HepG2 (cell line): ENCODE measurements around the gene TPRN. TPM values are rescaled to one million over a fixed set of nuclear protein-coding genes. Genes with fewer than 3 reads are reported as not detected.

Experiments
- FUBP1 ChIP-seq: sonication (generic); formaldehyde crosslinking; IDR thresholded peaks from 2 replicates; pipeline ENCODE4 v1.5.1; 2020; ENCODE audit warnings: missing genetic modification reagents, mild to moderate bottlenecking, borderline replicate concordance
- GPBP1L1 ChIP-seq: sonication (generic); formaldehyde crosslinking; IDR thresholded peaks from 2 replicates; pipeline ENCODE4 v1.5.0; 2020; ENCODE audit warnings: mild to moderate bottlenecking, missing genetic modification reagents
- HNF4A ChIP-seq: sonication (generic); formaldehyde crosslinking; IDR thresholded peaks from 2 replicates; pipeline ENCODE4 v1.4.0; 2020; ENCODE audit warnings: missing genetic modification reagents
- KLF13 ChIP-seq: sonication (generic); formaldehyde crosslinking; IDR thresholded peaks from 2 replicates; pipeline ENCODE4 v1.4.0; 2020; ENCODE audit warnings: mild to moderate bottlenecking, missing genetic modification reagents
- KMT2A ChIP-seq: sonication (generic); formaldehyde crosslinking; IDR thresholded peaks from 2 replicates; pipeline ENCODE4 v1.4.0; 2020; ENCODE audit warnings: missing genetic modification reagents
- RBAK ChIP-seq: sonication (generic); formaldehyde crosslinking; IDR thresholded peaks from 2 replicates; pipeline ENCODE4 v1.5.1; 2020; ENCODE audit warnings: mild to moderate bottlenecking, missing genetic modification reagents
- SATB2 ChIP-seq: sonication (generic); formaldehyde crosslinking; IDR thresholded peaks from 2 replicates; pipeline ENCODE4 v1.5.0; 2020; ENCODE audit warnings: missing genetic modification reagents
- ZFP36L1 ChIP-seq: sonication (generic); formaldehyde crosslinking; IDR thresholded peaks from 2 replicates; pipeline ENCODE4 v1.8.0; 2022; ENCODE audit warnings: mild to moderate bottlenecking, missing genetic modification reagents, moderate library complexity
- ZFP82 ChIP-seq: sonication (generic); formaldehyde crosslinking; IDR thresholded peaks from 2 replicates; pipeline ENCODE4 v1.5.1; 2020; ENCODE audit warnings: mild to moderate bottlenecking, missing genetic modification reagents, borderline replicate concordance
- ZFP91 ChIP-seq: sonication (generic); formaldehyde crosslinking; IDR thresholded peaks from 2 replicates; pipeline ENCODE4 v1.9.0; 2022; ENCODE audit warnings: missing genetic modification reagents, mild to moderate bottlenecking, borderline replicate concordance
- ZNF10 ChIP-seq: sonication (generic); formaldehyde crosslinking; IDR thresholded peaks from 2 replicates; pipeline ENCODE4 v1.4.0; 2020; ENCODE audit warnings: mild to moderate bottlenecking, low read depth, missing genetic modification reagents, borderline replicate concordance
- ZNF180 ChIP-seq: sonication (generic); formaldehyde crosslinking; IDR thresholded peaks from 2 replicates; pipeline ENCODE4 v1.4.0; 2020; ENCODE audit warnings: low read depth, missing genetic modification reagents, borderline replicate concordance
- ZNF276 ChIP-seq: sonication (generic); formaldehyde crosslinking; IDR thresholded peaks from 2 replicates; pipeline ENCODE4 v1.4.0; 2020; ENCODE audit warnings: mild to moderate bottlenecking, low read depth, missing genetic modification reagents
- polyA plus RNA-seq, 8 experiments: library from polyadenylated mRNA; depleted of rRNA in 3 of 8; stranded (reverse) in 7 of 8; unstranded in 1 of 8; fragments of >200 nt; fragmentation: Illumina TruSeq in 4 of 8; extraction: Trizol in 4 of 8; gene quantifications; 2 replicates each; pipeline versions ENCODE4 v1.2.1 to v1.2.3, GENCODE V29; 2011 to 2016; ENCODE audit warnings: low read depth in 4 of 8, missing spikeins in 1 of 8, mixed read lengths in 1 of 8; ENCODE audit not compliant: insufficient read depth in 1 of 8
- total RNA-seq, 5 experiments: library from RNA; depleted of rRNA; stranded (reverse); fragments of >200 nt; fragmentation: Illumina TruSeq; extraction: Trizol; gene quantifications; 2 replicates each; pipeline ENCODE4 v1.2.3, GENCODE V29; 2016; ENCODE audit warnings: low read depth in 1 of 5
- TF ChIP-seq, protein P1 (sequence below): IDR thresholded peaks from 2 replicates; pipeline ENCODE4 v1.6.1; 2016; ENCODE audit warnings: mild to moderate bottlenecking, missing biosample characterization, missing genetic modification reagents
- TF ChIP-seq, protein P2 (sequence below): sonication (generic); formaldehyde crosslinking; IDR thresholded peaks from 2 replicates; pipeline ENCODE4 v1.8.0; 2022; ENCODE audit warnings: mild to moderate bottlenecking, missing genetic modification reagents; ENCODE audit not compliant: insufficient replicate concordance
- TF ChIP-seq, protein P3 (sequence below): sonication (generic); formaldehyde crosslinking; IDR thresholded peaks from 2 replicates; pipeline ENCODE4 v1.4.0; 2020; ENCODE audit warnings: mild to moderate bottlenecking, missing genetic modification reagents

TPRN gene
- total and polyA plus RNA-seq, 2 of the 13 experiments (the other 11 are each of a cell fraction or from before 2014, with no cell fraction given) = 10.1 to 19.2 TPM

DNA sequence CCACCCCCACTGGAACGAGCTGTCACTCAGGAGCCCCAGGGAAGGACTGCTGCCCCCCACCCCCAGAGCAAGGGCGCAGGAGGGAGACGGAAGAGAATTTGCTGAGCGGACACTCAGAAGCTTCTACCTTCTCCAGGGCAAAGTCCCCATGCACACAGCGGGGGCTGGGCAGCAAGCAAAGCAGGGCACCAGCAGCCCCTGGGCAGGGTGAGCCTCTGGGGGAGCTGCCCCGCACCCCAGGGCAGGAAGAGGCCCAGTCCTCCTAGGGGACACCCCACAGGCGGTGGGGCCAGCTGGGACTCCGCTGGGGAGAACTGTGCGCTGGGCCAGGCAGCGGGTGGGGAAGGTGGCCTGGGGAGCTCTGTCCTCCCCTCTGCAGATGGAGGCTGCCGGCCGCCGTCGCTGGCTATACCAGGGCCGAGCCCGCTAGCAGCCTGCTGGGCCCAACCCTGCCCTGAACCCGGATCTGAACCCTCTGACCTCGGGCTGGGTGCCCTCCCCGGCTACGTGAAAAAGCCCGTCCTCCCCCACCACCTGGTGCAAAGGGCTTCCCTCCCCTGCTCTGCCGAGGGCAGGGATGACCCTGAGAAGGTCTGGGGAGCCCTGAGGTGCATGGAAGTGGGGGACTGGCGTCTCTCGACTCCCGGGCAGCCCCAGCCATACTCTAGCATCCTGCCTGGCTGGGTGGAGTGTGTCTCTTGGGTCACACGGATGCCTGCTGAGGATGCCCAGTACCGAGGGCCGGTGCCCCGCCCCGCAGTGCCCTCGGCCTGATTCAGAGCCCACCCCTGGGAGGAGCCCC, 29.6 kb upstream of the TPRN start (continued):
- TF ChIP-seq ZNF180 (CRISPR knock-in tag) = no peak
- peak; percentile 46; the same call in 1 of the 2 replicates for TF ChIP-seq ZFP91 (CRISPR knock-in tag)
- TF ChIP-seq, protein P1, sequence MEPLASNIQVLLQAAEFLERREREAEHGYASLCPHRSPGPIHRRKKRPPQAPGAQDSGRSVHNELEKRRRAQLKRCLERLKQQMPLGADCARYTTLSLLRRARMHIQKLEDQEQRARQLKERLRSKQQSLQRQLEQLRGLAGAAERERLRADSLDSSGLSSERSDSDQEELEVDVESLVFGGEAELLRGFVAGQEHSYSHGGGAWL (CRISPR knock-in tag) = peak; percentile 67
- TF ChIP-seq, protein P2, sequence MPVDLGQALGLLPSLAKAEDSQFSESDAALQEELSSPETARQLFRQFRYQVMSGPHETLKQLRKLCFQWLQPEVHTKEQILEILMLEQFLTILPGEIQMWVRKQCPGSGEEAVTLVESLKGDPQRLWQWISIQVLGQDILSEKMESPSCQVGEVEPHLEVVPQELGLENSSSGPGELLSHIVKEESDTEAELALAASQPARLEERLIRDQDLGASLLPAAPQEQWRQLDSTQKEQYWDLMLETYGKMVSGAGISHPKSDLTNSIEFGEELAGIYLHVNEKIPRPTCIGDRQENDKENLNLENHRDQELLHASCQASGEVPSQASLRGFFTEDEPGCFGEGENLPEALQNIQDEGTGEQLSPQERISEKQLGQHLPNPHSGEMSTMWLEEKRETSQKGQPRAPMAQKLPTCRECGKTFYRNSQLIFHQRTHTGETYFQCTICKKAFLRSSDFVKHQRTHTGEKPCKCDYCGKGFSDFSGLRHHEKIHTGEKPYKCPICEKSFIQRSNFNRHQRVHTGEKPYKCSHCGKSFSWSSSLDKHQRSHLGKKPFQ (CRISPR knock-in tag) = peak; percentile 89
- TF ChIP-seq, protein P3, sequence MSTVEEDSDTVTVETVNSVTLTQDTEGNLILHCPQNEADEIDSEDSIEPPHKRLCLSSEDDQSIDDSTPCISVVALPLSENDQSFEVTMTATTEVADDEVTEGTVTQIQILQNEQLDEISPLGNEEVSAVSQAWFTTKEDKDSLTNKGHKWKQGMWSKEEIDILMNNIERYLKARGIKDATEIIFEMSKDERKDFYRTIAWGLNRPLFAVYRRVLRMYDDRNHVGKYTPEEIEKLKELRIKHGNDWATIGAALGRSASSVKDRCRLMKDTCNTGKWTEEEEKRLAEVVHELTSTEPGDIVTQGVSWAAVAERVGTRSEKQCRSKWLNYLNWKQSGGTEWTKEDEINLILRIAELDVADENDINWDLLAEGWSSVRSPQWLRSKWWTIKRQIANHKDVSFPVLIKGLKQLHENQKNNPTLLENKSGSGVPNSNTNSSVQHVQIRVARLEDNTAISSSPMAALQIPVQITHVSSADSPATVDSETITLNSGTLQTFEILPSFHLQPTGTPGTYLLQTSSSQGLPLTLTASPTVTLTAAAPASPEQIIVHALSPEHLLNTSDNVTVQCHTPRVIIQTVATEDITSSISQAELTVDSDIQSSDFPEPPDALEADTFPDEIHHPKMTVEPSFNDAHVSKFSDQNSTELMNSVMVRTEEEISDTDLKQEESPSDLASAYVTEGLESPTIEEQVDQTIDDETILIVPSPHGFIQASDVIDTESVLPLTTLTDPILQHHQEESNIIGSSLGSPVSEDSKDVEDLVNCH (CRISPR knock-in tag) = 0 out of 2 replicates have a peak, but pooled peaks have one; percentile 69
- TF ChIP-seq ZFP36L1 (CRISPR knock-in tag) = no peak
- no peak for TF ChIP-seq RBAK
- TF ChIP-seq KLF13 = 0 out of 2 replicates have a peak, but pooled peaks have one; percentile 33
- peak; percentile 28; the same call in 1 of the 2 replicates for TF ChIP-seq KMT2A (CRISPR knock-in tag)
- no peak for TF ChIP-seq GPBP1L1
- TF ChIP-seq ZNF276 (CRISPR knock-in tag) = 0 out of 2 replicates have a peak, but pooled peaks have one; percentile 32
- TF ChIP-seq FUBP1 (CRISPR knock-in tag) = no peak
- no peak for TF ChIP-seq ZNF10 (CRISPR knock-in tag)
- peak; percentile 30 for TF ChIP-seq HNF4A (CRISPR knock-in tag)
- peak; percentile 96 for TF ChIP-seq ZFP82 (CRISPR knock-in tag)
- TF ChIP-seq SATB2 (CRISPR knock-in tag) = no peak
